ENCODE data around the gene MAN2A1.

Gene MAN2A1

GRCh38 chr5:109907731-109908130 lies 218.0 kb downstream of the MAN2A1 start:
- DNase-seq (ENCODE audit: low spot score): peak; percentile 77

- no peak for DNase-seq (ENCODE audit: low spot score)
Observed at GRCh38 chr5:109908366-109908765, 218.6 kb downstream of the MAN2A1 start.

DNA sequence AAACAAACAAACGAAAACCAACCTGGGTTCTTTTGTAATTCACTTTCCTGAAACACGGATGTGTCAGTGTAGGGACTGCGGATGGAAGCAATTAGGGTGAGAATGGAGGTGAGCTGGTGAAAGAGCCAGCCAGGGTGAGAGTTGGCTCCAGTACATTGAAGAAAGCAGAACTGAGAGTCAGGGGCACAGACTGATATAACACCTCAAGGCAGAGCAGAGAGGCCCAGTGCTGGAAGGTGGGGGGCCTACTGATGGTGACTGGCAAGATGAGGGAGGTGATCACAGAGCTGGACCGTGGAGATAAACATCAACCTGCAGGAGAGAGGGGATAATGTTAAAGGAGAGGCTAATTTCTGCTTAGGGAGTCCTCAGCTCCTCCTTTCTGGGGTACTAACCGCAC lies 221.1 kb downstream of the MAN2A1 start:
- DNase-seq (ENCODE audit: low spot score): no peak

- DNase-seq (ENCODE audit: low spot score): peak; percentile 38
Observed at GRCh38 chr5:109911731-109912130, 222.0 kb downstream of the MAN2A1 start.

DNA sequence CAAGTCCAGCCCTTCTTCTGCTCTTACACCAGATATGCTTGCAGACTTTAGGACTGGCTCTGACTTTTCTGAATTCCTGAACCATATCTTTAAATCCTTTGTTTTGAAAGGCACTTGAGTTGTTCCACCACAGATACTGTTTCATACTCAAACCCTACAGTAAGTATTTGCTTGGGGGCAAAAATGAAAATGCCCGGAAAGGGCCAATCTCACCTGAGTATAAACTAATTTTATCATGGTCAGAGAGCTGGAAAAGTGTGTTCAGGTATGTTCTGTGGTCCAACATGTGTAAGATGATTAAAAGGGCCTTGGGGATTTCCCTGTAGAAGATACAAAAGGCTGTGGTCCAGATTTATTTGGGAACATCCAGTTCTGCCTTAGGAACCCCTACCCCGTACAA lies 225.2 kb downstream of the MAN2A1 start:
- no peak for DNase-seq (ENCODE audit: low spot score)

GRCh38 chr5:109916481-109917153 lies 226.9 kb downstream of the MAN2A1 start:
- DNase-seq (ENCODE audit: low spot score): no peak
